ENCODE results near the gene RAB40B.

The RAB40B gene

GRCh38 chr17:82691714-82692113 lies 6.8 kb downstream of the RAB40B start:
- Histone ChIP-seq H3K27me3 (ENCODE audit: low read depth, low read length) (no peaks in the 10 kb centered on the region), H3K36me3 (replicated peaks; ENCODE audit: low read depth, low read length) (peaks cover 9% of the 10 kb centered on the region), H3K9me3 (ENCODE audit: insufficient read depth, low read length) (peaks cover 9% of the 10 kb centered on the region; the same call in 1 of the 2 replicates), H4K20me1 (ENCODE audit: insufficient read depth, low read length) (no peaks in the 10 kb centered on the region), H3K79me2 (ENCODE audit: low read length) (no peaks in the 10 kb centered on the region), H3K4me3 (ENCODE audit: low read length) (no peak overlapping the region), H3K9ac (ENCODE audit: low read length) (no peak overlapping the region), H3K4me1 (ENCODE audit: low read length) (peaks cover 28% of the 10 kb centered on the region), H3K4me2 (ENCODE audit: low read length) (no peak overlapping the region), H3K27ac (ENCODE audit: low read length) (no peak overlapping the region), H2AFZ (ENCODE audit: low read depth, low read length) (no peak overlapping the region)
- TF ChIP-seq EZH2phosphoT487 (IDR thresholded peaks at IDR 0.05; ENCODE audit: low read depth) (no peak), CTCF (IDR thresholded peaks at IDR 0.05; ENCODE audit: low read depth, low read length) (no peak)

- no peak for TF ChIP-seq EZH2phosphoT487 (IDR thresholded peaks at IDR 0.05; ENCODE audit: low read depth)
- no peak for TF ChIP-seq CTCF (IDR thresholded peaks at IDR 0.05; ENCODE audit: low read depth, low read length)
- H3K4me1 ChIP-seq (ENCODE audit: low read length) = peaks cover 35% of the 10 kb centered on the region
- peaks cover 9% of the 10 kb centered on the region for H3K36me3 ChIP-seq (replicated peaks; ENCODE audit: low read depth, low read length)
- H4K20me1 ChIP-seq (ENCODE audit: insufficient read depth, low read length) = no peaks in the 10 kb centered on the region
- no peaks in the 10 kb centered on the region for H3K79me2 ChIP-seq (ENCODE audit: low read length)
- no peaks in the 10 kb centered on the region for H3K27me3 ChIP-seq (ENCODE audit: low read depth, low read length)
- H3K4me2 ChIP-seq (ENCODE audit: low read length) = 0 out of 2 replicates have a peak overlapping the region, but pooled peaks have one; percentile 18
- no peak overlapping the region for H3K4me3 ChIP-seq (ENCODE audit: low read length)
- no peak overlapping the region for H3K27ac ChIP-seq (ENCODE audit: low read length)
- no peak overlapping the region for H2AFZ ChIP-seq (ENCODE audit: low read depth, low read length)
- H3K9ac ChIP-seq (ENCODE audit: low read length) = no peak overlapping the region
- H3K9me3 ChIP-seq (ENCODE audit: insufficient read depth, low read length) = peaks cover 9% of the 10 kb centered on the region; the same call in 1 of the 2 replicates
These were observed 7.6 kb downstream of the RAB40B start for GRCh38 chr17:82690786-82691489.

GRCh38 chr17:82689077-82689476 lies 9.4 kb downstream of the RAB40B start:
- Histone ChIP-seq H3K4me2 (ENCODE audit: low read length) (no peak overlapping the region), H3K27ac (ENCODE audit: low read length) (no peak overlapping the region), H4K20me1 (ENCODE audit: insufficient read depth, low read length) (no peaks in the 10 kb centered on the region), H3K9me3 (ENCODE audit: insufficient read depth, low read length) (no peaks in the 10 kb centered on the region), H3K4me3 (ENCODE audit: low read length) (no peak overlapping the region), H3K79me2 (ENCODE audit: low read length) (no peaks in the 10 kb centered on the region), H3K27me3 (ENCODE audit: low read depth, low read length) (no peaks in the 10 kb centered on the region), H3K36me3 (replicated peaks; ENCODE audit: low read depth, low read length) (peaks cover 4% of the 10 kb centered on the region), H2AFZ (ENCODE audit: low read depth, low read length) (no peak overlapping the region), H3K9ac (ENCODE audit: low read length) (no peak overlapping the region), H3K4me1 (ENCODE audit: low read length) (peaks cover 51% of the 10 kb centered on the region)
- TF ChIP-seq EZH2phosphoT487 (IDR thresholded peaks at IDR 0.05; ENCODE audit: low read depth) = no peak
- no peak for TF ChIP-seq CTCF (IDR thresholded peaks at IDR 0.05; ENCODE audit: low read depth, low read length)

GRCh38 chr17:82687871-82688270 lies 10.6 kb downstream of the RAB40B start:
- peaks cover 7% of the 10 kb centered on the region for H3K36me3 ChIP-seq (replicated peaks; ENCODE audit: low read depth, low read length)
- peak overlapping the region; percentile 95 for H3K27ac ChIP-seq (ENCODE audit: low read length)
- H3K4me3 ChIP-seq (ENCODE audit: low read length) = no peak overlapping the region
- H4K20me1 ChIP-seq (ENCODE audit: insufficient read depth, low read length) = no peaks in the 10 kb centered on the region
- TF ChIP-seq CTCF (IDR thresholded peaks at IDR 0.05; ENCODE audit: low read depth, low read length) = no peak
- no peak for TF ChIP-seq EZH2phosphoT487 (IDR thresholded peaks at IDR 0.05; ENCODE audit: low read depth)
- H3K4me1 ChIP-seq (ENCODE audit: low read length) = peaks cover 59% of the 10 kb centered on the region
- H3K79me2 ChIP-seq (ENCODE audit: low read length) = no peaks in the 10 kb centered on the region
- H3K4me2 ChIP-seq (ENCODE audit: low read length) = peak overlapping the region; percentile 65
- no peaks in the 10 kb centered on the region for H3K27me3 ChIP-seq (ENCODE audit: low read depth, low read length)
- no peak overlapping the region for H2AFZ ChIP-seq (ENCODE audit: low read depth, low read length)
- H3K9me3 ChIP-seq (ENCODE audit: insufficient read depth, low read length) = no peaks in the 10 kb centered on the region
- H3K9ac ChIP-seq (ENCODE audit: low read length) = peak overlapping the region; percentile 61; the same call in 1 of the 2 replicates
